Kidney capillary endothelial cell (primary cell): ENCODE results near the gene CNTNAP2.
"Not testable (repeated sequence)": the region's sequence is repeated elsewhere in the genome, so short reads cannot be mapped to it uniquely, and the experiment has no call there.

Source experiments
- DNase-seq: peaks from one replicate; pipeline ENCODE4 v3.0.0-alpha.2; 2018; ENCODE audit warnings: low spot score

CNTNAP2 gene

GRCh38 chr7:146892151-146892550, 775.5 kb downstream of the CNTNAP2 start:
- no peak for DNase-seq

- DNase-seq: no peak
These were observed 778.3 kb downstream of the CNTNAP2 start for GRCh38 chr7:146894927-146895326.

- no peak for DNase-seq
These were observed 785.7 kb downstream of the CNTNAP2 start for GRCh38 chr7:146902266-146902665.

- no peak for DNase-seq
These were observed 786.1 kb downstream of the CNTNAP2 start for GRCh38 chr7:146902728-146903127.

- not testable (repeated sequence) for DNase-seq
These were observed 789.1 kb downstream of the CNTNAP2 start for GRCh38 chr7:146905746-146906145.

GRCh38 chr7:146922782-146923181, 806.2 kb downstream of the CNTNAP2 start:
- no peak for DNase-seq

GRCh38 chr7:146926841-146927240, 810.2 kb downstream of the CNTNAP2 start:
- no peak for DNase-seq

- no peak for DNase-seq
These were observed 821.2 kb downstream of the CNTNAP2 start for GRCh38 chr7:146937836-146938235.

GRCh38 chr7:146943483-146943882, 826.9 kb downstream of the CNTNAP2 start:
- no peak for DNase-seq

GRCh38 chr7:146948703-146949102, 832.1 kb downstream of the CNTNAP2 start:
- DNase-seq: no peak

- DNase-seq: no peak
These were observed 839.7 kb downstream of the CNTNAP2 start for GRCh38 chr7:146956321-146956720.

- no peak for DNase-seq
These were observed 840.3 kb downstream of the CNTNAP2 start for GRCh38 chr7:146956853-146957252.

- DNase-seq: no peak
These were observed 844.3 kb downstream of the CNTNAP2 start for GRCh38 chr7:146960773-146961391.

- DNase-seq: peak; percentile 54
These were observed 845.0 kb downstream of the CNTNAP2 start for GRCh38 chr7:146961617-146962016.

- DNase-seq: no peak
These were observed 849.7 kb downstream of the CNTNAP2 start for GRCh38 chr7:146966274-146966673.

GRCh38 chr7:146982482-146982881, 865.9 kb downstream of the CNTNAP2 start:
- DNase-seq: no peak

GRCh38 chr7:146991596-146991995, 875.0 kb downstream of the CNTNAP2 start:
- DNase-seq: no peak

GRCh38 chr7:146993764-146994163, 877.2 kb downstream of the CNTNAP2 start:
- no peak for DNase-seq

- DNase-seq: no peak
These were observed 891.9 kb downstream of the CNTNAP2 start for GRCh38 chr7:147008530-147008929.

- no peak for DNase-seq
These were observed 896.1 kb downstream of the CNTNAP2 start for GRCh38 chr7:147012666-147013065.

GRCh38 chr7:147013825-147014224, 897.2 kb downstream of the CNTNAP2 start:
- peak; percentile 2 for DNase-seq

- DNase-seq: no peak
These were observed 897.8 kb downstream of the CNTNAP2 start for GRCh38 chr7:147014286-147014955.

- no peak for DNase-seq
These were observed 899.4 kb downstream of the CNTNAP2 start for GRCh38 chr7:147015999-147016398.

GRCh38 chr7:147022056-147022455, 905.5 kb downstream of the CNTNAP2 start:
- peak; percentile 7 for DNase-seq
